SK-N-SH treated with all-trans-retinoic acid at 6 μM for 48 hours (cell line): ENCODE measurements around the gene VIT.

Source experiments
- ARNTL ChIP-seq: fragments of 450-650 bp; formaldehyde crosslinking; IDR thresholded peaks from 2 replicates; pipeline ENCODE4 v1.5.0; 2020; ENCODE audit warnings: low read depth, mild to moderate bottlenecking, moderate library complexity, borderline replicate concordance
- BACH2 ChIP-seq: fragments of 250-450 bp; sonication (Bioruptor Pico); IDR thresholded peaks from 2 replicates; pipeline ENCODE4 v1.9.0; 2021; ENCODE audit warnings: mild to moderate bottlenecking, borderline replicate concordance
- CSDC2 ChIP-seq: fragments of 250-450 bp; sonication (Bioruptor Pico); IDR thresholded peaks from 2 replicates; pipeline ENCODE4 v1.5.0; 2020; ENCODE audit warnings: mild to moderate bottlenecking, moderate library complexity
- POU6F1 ChIP-seq: fragments of 250-450 bp; sonication (Bioruptor Pico); IDR thresholded peaks from 2 replicates; pipeline ENCODE4 v1.8.0; 2021; ENCODE audit warnings: low read depth, mild to moderate bottlenecking, moderate library complexity, borderline replicate concordance
- PPARA ChIP-seq: fragments of 250-450 bp; sonication (Bioruptor Pico); IDR thresholded peaks from 2 replicates; pipeline ENCODE4 v1.5.0; 2020; ENCODE audit warnings: mild to moderate bottlenecking, borderline replicate concordance
- TOX ChIP-seq: fragments of 250-450 bp; sonication (Bioruptor Pico); IDR thresholded peaks from 2 replicates; pipeline ENCODE4 v1.8.0; 2021; ENCODE audit warnings: mild to moderate bottlenecking, moderate library complexity, borderline replicate concordance
- ZC3H10 ChIP-seq: fragments of 250-450 bp; sonication (Bioruptor Pico); IDR thresholded peaks from 2 replicates; pipeline ENCODE4 v1.5.1; 2021; ENCODE audit warnings: mild to moderate bottlenecking, moderate library complexity
- ZFP30 ChIP-seq: fragments of 450-650 bp; formaldehyde crosslinking; IDR thresholded peaks from 2 replicates; pipeline ENCODE4 v1.5.0; 2022; ENCODE audit warnings: mild to moderate bottlenecking, moderate library complexity
- ZNF70 ChIP-seq: fragments of 450-650 bp; formaldehyde crosslinking; IDR thresholded peaks from 2 replicates; pipeline ENCODE4 v1.5.0; 2020; ENCODE audit warnings: mild to moderate bottlenecking, moderate library complexity

- TF ChIP-seq POU6F1 = no peak
- TF ChIP-seq TOX (CRISPR knock-in tag) = no peak
- no peak for TF ChIP-seq ZFP30 (CRISPR knock-in tag)
- no peak for TF ChIP-seq ZNF70
- no peak for TF ChIP-seq ZC3H10 (CRISPR knock-in tag)
- TF ChIP-seq ARNTL = no peak
- no peak for TF ChIP-seq BACH2
- no peak for TF ChIP-seq CSDC2
- TF ChIP-seq PPARA (CRISPR knock-in tag) = no peak
Observed at GRCh38 chr2:36820942-36821605, 124.6 kb downstream of the VIT start.
